Measurements from ENCODE around the gene PFKP.

The PFKP gene

DNA sequence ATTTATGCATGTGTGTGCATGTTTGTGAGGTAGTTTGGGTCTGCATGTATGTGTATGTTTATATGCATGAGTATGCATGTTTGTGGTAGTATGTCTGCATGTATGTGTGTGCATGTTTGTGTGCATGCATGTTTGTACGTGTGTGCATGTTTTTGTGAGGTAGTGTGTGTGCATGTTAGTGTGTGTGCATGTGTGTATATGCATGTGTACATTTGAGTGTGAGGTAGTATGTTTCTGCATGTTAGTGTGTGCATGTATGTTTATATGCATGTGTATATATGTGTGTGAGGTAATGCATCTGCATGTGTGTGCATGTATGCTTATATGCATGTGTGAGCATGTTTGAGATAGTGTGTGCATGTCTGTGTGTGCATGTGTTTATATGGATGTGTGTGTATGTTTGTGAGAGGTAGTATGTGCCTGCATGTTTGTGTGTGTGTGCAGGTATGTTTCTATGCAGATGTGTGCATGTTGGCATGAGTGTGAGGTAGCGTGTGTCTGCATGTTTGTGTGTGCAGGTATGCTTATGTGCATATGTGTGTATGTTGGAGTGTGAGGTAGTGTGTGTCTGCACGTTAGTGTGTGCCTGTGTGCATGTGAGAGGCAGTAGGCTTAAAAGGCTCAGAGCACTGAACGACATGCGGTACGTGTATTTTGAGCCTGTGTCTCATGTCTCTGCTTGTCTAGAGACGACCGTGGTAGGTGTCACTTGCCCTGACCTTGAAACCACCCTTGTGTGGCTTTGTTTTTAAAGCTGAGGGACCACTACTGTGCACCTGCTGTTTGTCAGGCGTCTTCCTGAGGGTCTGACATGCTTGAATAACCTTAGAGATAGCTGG is 43.7 kb downstream of the PFKP start:
- no peak overlapping the region for H3K4me3 ChIP-seq (ENCODE audit: low read depth, low read length)

- H3K4me3 ChIP-seq (ENCODE audit: low read depth, low read length): no peak overlapping the region
Observed at GRCh38 chr10:3111621-3112163, 44.3 kb downstream of the PFKP start.

GRCh38 chr10:3113343-3113720 is 46.0 kb downstream of the PFKP start:
- no peak overlapping the region for H3K4me3 ChIP-seq (ENCODE audit: low read depth, low read length)

DNA sequence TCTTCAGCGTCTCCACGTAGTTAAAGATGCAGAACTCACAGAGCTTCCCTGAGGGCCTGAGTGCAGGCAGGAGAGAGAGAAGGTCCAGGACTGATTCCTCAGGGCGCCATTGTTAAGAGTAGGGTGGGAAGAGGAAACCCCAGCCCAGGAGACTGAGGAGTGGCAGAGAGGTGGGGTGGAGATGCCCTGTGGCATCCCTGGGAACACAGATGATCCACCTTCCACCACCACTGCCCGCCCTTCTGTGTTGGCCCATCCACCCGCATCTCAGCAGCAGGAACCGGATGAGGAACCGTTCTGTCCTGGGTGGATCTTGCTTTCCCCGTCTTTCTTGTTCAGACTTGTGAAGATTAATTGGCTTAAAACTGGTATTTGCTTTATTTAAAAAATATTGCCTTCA is 48.3 kb downstream of the PFKP start:
- H3K4me3 ChIP-seq (ENCODE audit: low read depth, low read length): no peak overlapping the region

- H3K4me3 ChIP-seq (ENCODE audit: low read depth, low read length): no peak overlapping the region
Observed at GRCh38 chr10:3116508-3117100, 49.3 kb downstream of the PFKP start.

DNA sequence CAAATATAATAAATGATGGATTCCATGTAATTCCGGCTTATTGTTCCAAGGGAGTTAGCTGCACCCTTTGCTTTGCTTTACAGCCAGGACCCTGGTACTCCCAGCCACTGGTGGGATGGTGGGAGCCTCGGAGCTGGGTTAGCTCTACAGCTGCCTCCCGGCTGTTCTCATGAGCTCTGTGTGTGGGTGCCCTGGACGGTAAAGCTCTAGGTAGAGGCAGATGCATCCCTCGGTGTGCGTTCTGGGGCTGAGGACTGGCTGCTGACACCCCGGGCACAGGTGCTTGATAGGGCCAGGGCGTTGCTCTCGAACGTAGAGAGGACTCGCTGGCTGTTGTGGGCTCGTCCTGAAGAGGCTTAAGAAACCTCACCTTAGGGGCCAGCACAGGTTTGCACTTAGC is 50.1 kb downstream of the PFKP start:
- no peak overlapping the region for H3K4me3 ChIP-seq (ENCODE audit: low read depth, low read length)

GRCh38 chr10:3118641-3119091 is 51.3 kb downstream of the PFKP start:
- H3K4me3 ChIP-seq (ENCODE audit: low read depth, low read length): no peak overlapping the region

GRCh38 chr10:3119796-3120459 is 52.6 kb downstream of the PFKP start:
- H3K4me3 ChIP-seq (ENCODE audit: low read depth, low read length): no peak overlapping the region

DNA sequence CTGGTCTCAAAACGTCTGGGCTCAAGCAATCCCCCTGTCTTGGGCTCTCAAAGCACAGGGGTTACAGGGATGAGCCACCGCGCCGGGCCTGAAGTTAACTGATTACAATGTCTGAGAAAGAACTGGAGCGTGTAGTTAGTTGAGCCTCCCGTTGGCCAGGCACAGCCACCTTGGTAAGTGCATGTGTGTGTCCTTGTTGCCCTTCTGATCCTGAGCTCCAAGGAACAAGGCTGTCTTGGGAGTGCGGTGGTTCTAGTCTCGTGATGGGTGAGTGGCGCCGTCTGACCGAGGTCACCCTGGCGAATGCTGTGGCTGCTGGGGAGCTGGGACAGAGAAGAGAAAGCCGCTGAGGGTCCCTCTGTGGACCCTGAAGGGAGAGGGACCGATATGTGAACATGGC is 54.7 kb downstream of the PFKP start:
- H3K4me3 ChIP-seq (ENCODE audit: low read depth, low read length): no peak overlapping the region

- no peak overlapping the region for H3K4me3 ChIP-seq (ENCODE audit: low read depth, low read length)
Observed at GRCh38 chr10:3122486-3123205, 55.3 kb downstream of the PFKP start.

- no peak overlapping the region for H3K4me3 ChIP-seq (ENCODE audit: low read depth, low read length)
Observed at GRCh38 chr10:3123571-3124411, 56.4 kb downstream of the PFKP start.

- no peak overlapping the region for H3K4me3 ChIP-seq (ENCODE audit: low read depth, low read length)
Observed at GRCh38 chr10:3124412-3125175, 57.2 kb downstream of the PFKP start.

DNA sequence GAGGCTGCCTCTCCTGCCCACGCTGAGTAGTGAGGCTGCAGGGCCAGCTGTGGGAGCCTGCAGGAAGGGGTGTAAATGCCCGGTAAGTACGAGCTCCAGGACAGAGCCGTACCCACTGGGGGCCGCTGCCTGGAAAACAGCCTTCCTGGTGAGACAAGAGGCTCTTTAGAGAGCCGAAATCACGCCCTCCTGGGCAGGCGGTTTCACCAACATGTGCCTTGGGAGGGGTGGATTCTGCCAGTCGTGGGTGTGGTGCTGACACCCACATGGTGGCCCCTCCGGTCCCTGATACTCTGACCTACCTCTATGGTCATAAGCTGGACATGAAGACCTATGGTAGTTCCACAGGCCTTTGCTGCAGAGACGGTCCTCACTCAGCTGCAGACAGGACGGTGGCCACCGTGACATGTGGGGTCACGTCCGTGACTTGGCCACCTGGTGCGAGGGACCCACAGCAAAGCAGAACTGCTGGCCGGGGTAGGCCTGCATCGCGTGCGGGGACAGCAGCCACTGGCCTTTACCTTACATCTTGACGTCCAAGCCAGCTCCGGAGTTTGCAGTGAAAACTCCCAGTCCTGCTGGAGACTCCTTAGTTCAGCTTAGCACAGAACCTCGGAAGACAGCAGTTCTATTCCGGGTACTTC is 58.3 kb downstream of the PFKP start:
- no peak overlapping the region for H3K4me3 ChIP-seq (ENCODE audit: low read depth, low read length)

GRCh38 chr10:3126249-3126648 is 58.9 kb downstream of the PFKP start:
- no peak overlapping the region for H3K4me3 ChIP-seq (ENCODE audit: low read depth, low read length)

DNA sequence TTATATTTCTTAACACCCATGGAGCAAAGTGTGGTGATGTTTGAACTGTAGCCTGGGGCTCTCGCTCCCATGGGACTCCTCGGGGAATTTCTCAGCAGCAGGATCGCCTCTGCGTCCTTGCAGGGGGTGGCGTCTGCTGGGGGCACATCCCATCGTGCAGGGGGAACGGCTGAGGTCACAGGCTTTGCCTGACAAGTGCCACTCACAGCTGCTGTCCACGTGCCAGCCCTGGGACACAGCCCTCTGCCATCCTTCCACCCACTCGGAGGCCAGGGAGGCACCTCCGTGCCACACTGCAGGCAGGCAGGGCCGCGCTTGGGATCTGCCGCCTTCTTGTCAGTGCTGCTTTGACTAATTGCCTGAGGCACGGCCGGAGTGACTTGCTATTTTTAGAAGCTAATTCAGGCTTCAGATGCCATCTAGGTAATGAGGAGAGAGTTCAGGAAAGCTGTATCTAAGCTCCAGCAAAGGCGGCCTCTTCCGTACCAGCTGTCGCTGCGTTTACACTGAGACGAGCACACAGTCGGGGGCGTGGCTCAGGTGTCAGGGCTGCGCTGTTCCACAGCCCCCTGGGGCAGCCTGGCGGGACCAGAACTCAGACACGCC is 59.5 kb downstream of the PFKP start:
- no peak overlapping the region for H3K4me3 ChIP-seq (ENCODE audit: low read depth, low read length)

GRCh38 chr10:3127921-3128320 is 60.6 kb downstream of the PFKP start:
- H3K4me3 ChIP-seq (ENCODE audit: low read depth, low read length): no peak overlapping the region

DNA sequence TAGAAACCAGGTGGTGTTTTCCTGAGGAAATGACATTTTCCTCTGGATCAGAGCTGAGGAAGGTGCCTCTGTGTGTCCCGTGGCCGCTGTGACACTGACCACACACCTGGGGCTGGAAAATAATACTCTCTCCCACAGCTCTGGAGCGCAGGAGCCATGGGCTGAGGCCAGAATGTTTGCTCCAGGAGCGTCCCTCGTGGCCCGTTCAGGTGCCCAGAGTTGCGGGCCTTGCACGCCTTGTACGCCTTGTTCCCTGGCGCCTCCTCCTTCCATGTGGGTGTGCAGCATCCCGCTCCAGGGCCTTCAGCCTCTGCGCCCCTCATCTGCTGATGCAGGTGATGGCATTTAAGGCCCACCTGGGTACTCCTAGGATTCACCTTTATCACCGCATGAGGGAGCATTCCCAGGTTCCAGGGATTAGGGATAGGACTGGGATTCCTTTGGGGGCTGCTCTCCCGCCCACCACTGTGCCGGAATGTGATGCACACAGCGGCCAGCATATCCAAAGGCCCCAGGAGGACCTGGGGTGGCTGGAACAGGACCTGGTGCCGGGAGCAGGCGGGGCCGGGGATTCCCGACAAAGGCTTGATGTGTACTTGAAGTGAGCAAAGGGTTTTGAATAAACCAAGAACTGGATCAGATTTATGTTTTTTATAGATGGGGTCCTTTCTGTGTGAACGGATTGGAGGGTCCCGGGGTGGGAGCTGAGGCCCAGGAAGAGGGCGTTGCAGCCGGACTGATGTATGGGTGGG is 61.2 kb downstream of the PFKP start:
- H3K4me3 ChIP-seq (ENCODE audit: low read depth, low read length): no peak overlapping the region

Measured in iPS-11a (cell line).